Activated CD8-positive, alpha-beta memory T cell treated with anti-CD3 and anti-CD28 coated beads, Interleukin-2, amount 10 ng/mL, durations not matched to agents 7 days and 5 days (primary cell): Measurements from ENCODE around the gene CRYAA. TPM values are rescaled to one million over a fixed set of nuclear protein-coding genes. Genes with fewer than 3 reads are reported as not detected.
"Not testable (repeated sequence)": the region's sequence is repeated elsewhere in the genome, so short reads cannot be mapped to it uniquely, and the experiment has no call there.

ENCODE experiments used
- ATAC-seq: fragments of 150-1000 bp; cut with Tn5 transposase; one replicate; pipeline ENCODE4 v1.10.0; 2021; ENCODE audit warnings: moderate library complexity
- CTCF ChIA-PET: fragments of 350-600 bp; sonication (Branson Sonifier 250); formaldehyde crosslinking; loops from one replicate; lab custom pipeline; 2021; ENCODE audit warnings: antibody characterized with exemption; lab: Charles Lee
- DNase-seq: peaks from one replicate; pipeline ENCODE4 v3.0.0-alpha.2; 2020
- H3K27ac Mint-ChIP-seq: one replicate; pipeline ENCODE4 v1.8.0; 2021; ENCODE audit warnings: mild to moderate bottlenecking, mixed read lengths
- H3K27me3 Mint-ChIP-seq: one replicate; pipeline ENCODE4 v1.8.0; 2021; ENCODE audit warnings: mixed read lengths
- H3K36me3 Mint-ChIP-seq: one replicate; pipeline ENCODE4 v1.8.0; 2021; ENCODE audit warnings: mild to moderate bottlenecking, mixed read lengths
- H3K4me1 Mint-ChIP-seq: one replicate; pipeline ENCODE4 v1.8.0; 2021; ENCODE audit warnings: mixed read lengths
- H3K4me3 Mint-ChIP-seq: one replicate; pipeline ENCODE4 v1.8.0; 2021; ENCODE audit warnings: mild to moderate bottlenecking, moderate library complexity, mixed read lengths
- H3K9me3 Mint-ChIP-seq: one replicate; pipeline ENCODE4 v1.8.0; 2022; ENCODE audit warnings: low read depth, mixed read lengths
- total RNA-seq, 2 experiments: library from RNA; stranded (reverse); gene quantifications; one replicate each; pipeline ENCODE4 v1.2.3, GENCODE V29; 2021

CRYAA gene
- total RNA-seq, 2 experiments from 2014 or later: not detected

- H3K9me3 Mint-ChIP-seq, CTCF ChIA-PET, H3K27ac Mint-ChIP-seq, H3K36me3 Mint-ChIP-seq, H3K4me3 Mint-ChIP-seq, H3K4me1 Mint-ChIP-seq, H3K27me3 Mint-ChIP-seq, DNase-seq, ATAC-seq: not testable (repeated sequence)
Observed at GRCh38 chr21:43165734-43166133, 3.1 kb upstream of the CRYAA start.

GRCh38 chr21:43169230-43169886 is 550 bp downstream of the CRYAA start:
- CTCF ChIA-PET, H3K4me3 Mint-ChIP-seq, ATAC-seq, H3K27ac Mint-ChIP-seq, H3K36me3 Mint-ChIP-seq, DNase-seq, H3K27me3 Mint-ChIP-seq, H3K4me1 Mint-ChIP-seq, H3K9me3 Mint-ChIP-seq: not testable (repeated sequence)

GRCh38 chr21:43169891-43170290 is 1.1 kb downstream of the CRYAA start:
- H3K9me3 Mint-ChIP-seq, H3K27ac Mint-ChIP-seq, CTCF ChIA-PET, ATAC-seq, H3K36me3 Mint-ChIP-seq, H3K4me1 Mint-ChIP-seq, H3K4me3 Mint-ChIP-seq, H3K27me3 Mint-ChIP-seq, DNase-seq: not testable (repeated sequence)

- H3K36me3 Mint-ChIP-seq, ATAC-seq, CTCF ChIA-PET, H3K4me3 Mint-ChIP-seq, H3K9me3 Mint-ChIP-seq, H3K27ac Mint-ChIP-seq, H3K4me1 Mint-ChIP-seq, H3K27me3 Mint-ChIP-seq, DNase-seq: not testable (repeated sequence)
Observed at GRCh38 chr21:43172812-43173211, 4.0 kb downstream of the CRYAA start.

GRCh38 chr21:43173438-43173837 is 4.6 kb downstream of the CRYAA start:
- H3K4me1 Mint-ChIP-seq, H3K36me3 Mint-ChIP-seq, CTCF ChIA-PET, DNase-seq, H3K4me3 Mint-ChIP-seq, H3K9me3 Mint-ChIP-seq, H3K27me3 Mint-ChIP-seq, H3K27ac Mint-ChIP-seq: not testable (repeated sequence)
- peak; percentile 5 for ATAC-seq

GRCh38 chr21:43173930-43174329 is 5.1 kb downstream of the CRYAA start:
- H3K4me1 Mint-ChIP-seq, H3K36me3 Mint-ChIP-seq, H3K27ac Mint-ChIP-seq, H3K27me3 Mint-ChIP-seq, CTCF ChIA-PET, H3K4me3 Mint-ChIP-seq, ATAC-seq, H3K9me3 Mint-ChIP-seq, DNase-seq: not testable (repeated sequence)

- CTCF ChIA-PET, H3K27me3 Mint-ChIP-seq, H3K4me1 Mint-ChIP-seq: not testable (repeated sequence)
Observed at GRCh38 chr21:43174998-43175397, 6.2 kb downstream of the CRYAA start.

GRCh38 chr21:43176621-43177020 is 7.8 kb downstream of the CRYAA start:
- H3K4me1 Mint-ChIP-seq, H3K36me3 Mint-ChIP-seq, CTCF ChIA-PET, H3K4me3 Mint-ChIP-seq, DNase-seq, H3K27ac Mint-ChIP-seq, H3K9me3 Mint-ChIP-seq, H3K27me3 Mint-ChIP-seq: not testable (repeated sequence)
- peak; percentile 63 for ATAC-seq

More at GRCh38 chr21:43174998-43175397, 6.2 kb downstream of the CRYAA start:
- not testable (repeated sequence) for H3K9me3 Mint-ChIP-seq, H3K27ac Mint-ChIP-seq, H3K36me3 Mint-ChIP-seq, H3K4me3 Mint-ChIP-seq, ATAC-seq, DNase-seq

GRCh38 chr21:43177043-43177906 is 8.5 kb downstream of the CRYAA start:
- H3K9me3 Mint-ChIP-seq, H3K27ac Mint-ChIP-seq, DNase-seq, H3K4me1 Mint-ChIP-seq, H3K27me3 Mint-ChIP-seq, H3K4me3 Mint-ChIP-seq, H3K36me3 Mint-ChIP-seq, CTCF ChIA-PET: not testable (repeated sequence)
- peak; percentile 87 for ATAC-seq

GRCh38 chr21:43178175-43178826 is 9.5 kb downstream of the CRYAA start:
- H3K9me3 Mint-ChIP-seq, H3K4me1 Mint-ChIP-seq, ATAC-seq, H3K27ac Mint-ChIP-seq, DNase-seq, H3K36me3 Mint-ChIP-seq, H3K27me3 Mint-ChIP-seq, CTCF ChIA-PET, H3K4me3 Mint-ChIP-seq: not testable (repeated sequence)

GRCh38 chr21:43181033-43181432 is 12.2 kb downstream of the CRYAA start:
- not testable (repeated sequence) for H3K27ac Mint-ChIP-seq

GRCh38 chr21:43187268-43187667 is 18.5 kb downstream of the CRYAA start:
- H3K27me3 Mint-ChIP-seq, CTCF ChIA-PET, H3K4me1 Mint-ChIP-seq, H3K27ac Mint-ChIP-seq, H3K36me3 Mint-ChIP-seq, H3K9me3 Mint-ChIP-seq, H3K4me3 Mint-ChIP-seq, ATAC-seq, DNase-seq: not testable (repeated sequence)

More at GRCh38 chr21:43181033-43181432, 12.2 kb downstream of the CRYAA start:
- H3K36me3 Mint-ChIP-seq, H3K4me3 Mint-ChIP-seq, ATAC-seq, CTCF ChIA-PET, H3K4me1 Mint-ChIP-seq, H3K9me3 Mint-ChIP-seq, DNase-seq, H3K27me3 Mint-ChIP-seq: not testable (repeated sequence)

- CTCF ChIA-PET: no interaction called here
- ATAC-seq (no peak), DNase-seq (no peak)
- H3K27me3 Mint-ChIP-seq: peaks cover 3% of the 10 kb centered on the region
- H3K4me3 Mint-ChIP-seq: no peak overlapping the region
- H3K27ac Mint-ChIP-seq: no peak overlapping the region
- no peaks in the 10 kb centered on the region for H3K36me3 Mint-ChIP-seq
- peaks cover 2% of the 10 kb centered on the region for H3K9me3 Mint-ChIP-seq
- peaks cover 3% of the 10 kb centered on the region for H3K4me1 Mint-ChIP-seq
Observed at GRCh38 chr21:43187715-43188114, 18.9 kb downstream of the CRYAA start.
